K562 (cell line): Measurements from ENCODE around the gene MPST.

Experiments used
- CBX3 ChIP-seq, 2 experiments: IDR thresholded peaks; 1 replicate in 1 of 2; 2 replicates in 1 of 2; pipeline ENCODE4 v1.6.1; 2012; ENCODE audit warnings: inconsistent platforms in 2 of 2, low read length in 2 of 2, borderline replicate concordance in 1 of 2, control low read depth in 1 of 2
- ESRRA ChIP-seq: fragments of 450-650 bp; IDR thresholded peaks from 2 replicates; pipeline ENCODE4 v1.6.1; 2014; ENCODE audit warnings: low read depth, mild to moderate bottlenecking, moderate library complexity, borderline replicate concordance
- KAT7 ChIP-seq: sonication (generic); formaldehyde crosslinking; IDR thresholded peaks from 2 replicates; pipeline ENCODE4 v1.8.0; 2022; ENCODE audit warnings: missing genetic modification reagents, mild to moderate bottlenecking, borderline replicate concordance
- RNF2 ChIP-seq: sonication (generic); IDR thresholded peaks from 2 replicates; pipeline ENCODE4 v1.6.1; 2016
- TCF7 ChIP-seq: sonication (generic); IDR thresholded peaks from 2 replicates; pipeline ENCODE4 v1.6.1; 2016; ENCODE audit warnings: antibody characterized with exemption, borderline replicate concordance
- ZNF384 ChIP-seq: IDR thresholded peaks from 2 replicates; pipeline ENCODE4 v1.6.1; 2012; ENCODE audit warnings: low read depth, low read length, improper control_type of control experiment

GRCh38 chr22:37011472-37011871 is 8.1 kb upstream of the MPST start:
- TF ChIP-seq CBX3 (IDR thresholded peaks at IDR 0.05; ENCODE audit: borderline replicate concordance in 1 of 2, low read length in 2 of 2): no peak
- no peak for TF ChIP-seq ESRRA
- TF ChIP-seq ZNF384: no peak
- TF ChIP-seq KAT7 (CRISPR knock-in tag): no peak
- no peak for TF ChIP-seq TCF7
- TF ChIP-seq RNF2: no peak
